GM12864 (cell line): ENCODE measurements around the gene HBA1.
"Not testable (repeated sequence)": the region's sequence is repeated elsewhere in the genome, so short reads cannot be mapped to it uniquely, and the experiment has no call there.

ENCODE experiments used
- DNase-seq: peaks from one replicate; pipeline ENCODE4 v3.0.0-alpha.2; 2011; ENCODE audit warnings: low read depth
- H3K4me3 ChIP-seq: 2 replicates; pipeline ENCODE4 v1.5.1; 2011; ENCODE audit warnings: mild to moderate bottlenecking, low read depth, low read length, control low read depth
- TF ChIP-seq, protein P1 (sequence below): IDR thresholded peaks from 2 replicates; pipeline ENCODE4 v1.5.1; 2011; ENCODE audit warnings: low read depth, mild to moderate bottlenecking, moderate library complexity, low read length, control low read depth, inconsistent platforms; ENCODE audit errors: missing control alignments

The HBA1 gene

DNA sequence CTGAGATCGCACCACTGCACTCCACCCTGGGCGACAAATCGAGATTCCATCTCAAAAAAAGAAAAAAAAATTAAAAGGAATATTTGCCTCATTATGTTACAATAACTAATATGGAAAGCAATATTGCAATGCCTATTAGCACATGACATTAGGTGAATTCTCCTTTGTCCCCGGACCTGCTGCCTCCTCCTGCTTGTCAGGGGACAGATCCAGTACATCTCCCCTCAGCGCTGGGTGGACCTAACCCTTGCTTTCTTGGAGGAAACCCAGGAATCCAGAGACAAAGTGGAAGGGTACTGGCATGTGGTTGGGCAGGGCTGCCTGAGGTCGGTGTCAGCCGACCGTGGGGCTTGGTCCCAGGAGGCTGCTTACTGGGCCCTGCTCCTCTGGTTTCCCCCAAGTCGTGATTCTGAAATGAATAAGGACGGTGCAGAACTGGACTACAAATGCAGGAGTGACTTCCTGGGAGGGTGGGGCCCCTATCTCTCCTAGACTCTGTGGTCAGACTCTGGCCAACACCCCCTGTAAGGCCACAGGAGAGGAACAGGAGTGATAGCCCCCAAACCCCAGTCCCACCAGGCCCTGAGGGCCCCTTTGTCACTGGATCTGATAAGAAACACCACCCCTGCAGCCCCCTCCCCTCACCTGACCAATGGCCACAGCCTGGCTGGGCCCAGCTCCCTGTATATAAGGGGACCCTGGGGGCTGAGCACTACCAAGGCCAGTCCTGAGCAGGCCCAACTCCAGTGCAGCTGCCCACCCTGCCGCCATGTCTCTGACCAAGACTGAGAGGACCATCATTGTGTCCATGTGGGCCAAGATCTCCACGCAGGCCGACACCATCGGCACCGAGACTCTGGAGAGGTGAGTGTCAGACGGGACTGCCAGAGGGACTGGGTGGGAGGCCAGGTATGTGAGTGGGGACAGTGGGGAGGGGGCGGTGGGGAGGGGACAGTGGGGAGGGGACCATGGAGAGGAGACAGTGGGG is 24.0 kb upstream of the HBA1 start, which contains the start of gene HBZ:
HBZ (plus strand) TSS at position 504 of the 988 bp plus-strand sequence; CDS start at position 770, 266 bp downstream.
- TF ChIP-seq, protein P1, sequence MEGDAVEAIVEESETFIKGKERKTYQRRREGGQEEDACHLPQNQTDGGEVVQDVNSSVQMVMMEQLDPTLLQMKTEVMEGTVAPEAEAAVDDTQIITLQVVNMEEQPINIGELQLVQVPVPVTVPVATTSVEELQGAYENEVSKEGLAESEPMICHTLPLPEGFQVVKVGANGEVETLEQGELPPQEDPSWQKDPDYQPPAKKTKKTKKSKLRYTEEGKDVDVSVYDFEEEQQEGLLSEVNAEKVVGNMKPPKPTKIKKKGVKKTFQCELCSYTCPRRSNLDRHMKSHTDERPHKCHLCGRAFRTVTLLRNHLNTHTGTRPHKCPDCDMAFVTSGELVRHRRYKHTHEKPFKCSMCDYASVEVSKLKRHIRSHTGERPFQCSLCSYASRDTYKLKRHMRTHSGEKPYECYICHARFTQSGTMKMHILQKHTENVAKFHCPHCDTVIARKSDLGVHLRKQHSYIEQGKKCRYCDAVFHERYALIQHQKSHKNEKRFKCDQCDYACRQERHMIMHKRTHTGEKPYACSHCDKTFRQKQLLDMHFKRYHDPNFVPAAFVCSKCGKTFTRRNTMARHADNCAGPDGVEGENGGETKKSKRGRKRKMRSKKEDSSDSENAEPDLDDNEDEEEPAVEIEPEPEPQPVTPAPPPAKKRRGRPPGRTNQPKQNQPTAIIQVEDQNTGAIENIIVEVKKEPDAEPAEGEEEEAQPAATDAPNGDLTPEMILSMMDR: no peak
- DNase-seq: no peak
- no peak within 1 kb of the TSS for H3K4me3 ChIP-seq

- not testable (repeated sequence) for DNase-seq, H3K4me3 ChIP-seq
Measured at GRCh38 chr16:153129-153521, 23.4 kb upstream of the HBA1 start.

DNA sequence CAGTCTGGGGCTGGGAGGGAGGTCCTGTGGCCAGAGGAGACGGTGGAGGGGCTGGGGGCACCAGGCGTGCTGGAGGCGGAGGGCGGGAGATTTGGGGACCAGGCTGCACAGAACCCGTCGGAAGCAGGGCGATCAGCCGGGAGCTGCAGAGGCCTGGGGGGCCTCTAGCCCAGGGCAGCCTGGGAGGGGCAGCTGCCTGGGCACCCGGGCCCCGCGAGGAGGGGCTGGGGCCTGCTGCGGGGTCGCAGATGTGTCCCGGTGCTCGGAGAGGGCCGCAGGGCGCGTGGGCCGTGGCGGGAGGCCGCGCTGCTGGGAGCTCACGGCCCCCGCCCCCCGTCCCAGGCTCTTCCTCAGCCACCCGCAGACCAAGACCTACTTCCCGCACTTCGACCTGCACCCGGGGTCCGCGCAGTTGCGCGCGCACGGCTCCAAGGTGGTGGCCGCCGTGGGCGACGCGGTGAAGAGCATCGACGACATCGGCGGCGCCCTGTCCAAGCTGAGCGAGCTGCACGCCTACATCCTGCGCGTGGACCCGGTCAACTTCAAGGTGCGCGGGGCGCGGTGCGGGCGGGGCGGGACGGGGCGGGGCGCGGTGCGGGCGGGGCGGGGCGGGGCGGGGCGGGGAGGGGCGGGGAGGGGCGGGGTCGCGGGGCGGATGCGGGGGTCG is 22.8 kb upstream of the HBA1 start:
- not testable (repeated sequence) for DNase-seq

DNA sequence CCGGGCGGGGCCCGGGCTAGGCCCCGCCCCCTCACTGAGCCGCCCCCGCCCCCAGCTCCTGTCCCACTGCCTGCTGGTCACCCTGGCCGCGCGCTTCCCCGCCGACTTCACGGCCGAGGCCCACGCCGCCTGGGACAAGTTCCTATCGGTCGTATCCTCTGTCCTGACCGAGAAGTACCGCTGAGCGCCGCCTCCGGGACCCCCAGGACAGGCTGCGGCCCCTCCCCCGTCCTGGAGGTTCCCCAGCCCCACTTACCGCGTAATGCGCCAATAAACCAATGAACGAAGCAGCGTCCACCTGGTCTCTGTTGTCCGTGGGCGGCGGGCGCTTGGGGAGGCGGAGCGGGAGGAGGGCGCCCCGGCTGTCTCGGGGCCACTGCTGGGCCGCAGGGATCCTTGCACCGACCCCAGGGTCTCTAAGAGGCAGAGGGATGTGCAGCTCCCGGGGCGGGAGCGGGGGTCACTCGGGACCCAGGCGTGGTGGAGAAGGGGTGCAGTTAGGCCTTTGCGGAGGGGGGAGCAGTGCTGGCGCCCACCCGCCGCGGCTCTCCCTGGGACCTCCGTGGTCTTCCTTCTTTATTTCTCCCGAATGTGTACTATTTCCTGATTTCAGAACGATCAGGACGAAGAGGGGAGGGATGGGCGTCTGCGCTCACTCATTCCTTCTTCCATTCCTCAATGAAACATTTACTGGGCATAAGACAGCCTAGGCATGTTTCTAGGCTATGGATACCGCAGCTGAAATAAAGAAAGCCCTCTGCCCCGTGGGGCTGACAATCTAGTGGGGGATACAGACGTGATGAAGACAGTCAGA is 22.1 kb upstream of the HBA1 start:
- TF ChIP-seq, protein P1: no peak
- H3K4me3 ChIP-seq: no peak overlapping the region; the same call in 1 of the 2 replicates
- DNase-seq: no peak

More for the DNA sequence above, 22.8 kb upstream of the HBA1 start:
- not testable (repeated sequence) for H3K4me3 ChIP-seq

DNA sequence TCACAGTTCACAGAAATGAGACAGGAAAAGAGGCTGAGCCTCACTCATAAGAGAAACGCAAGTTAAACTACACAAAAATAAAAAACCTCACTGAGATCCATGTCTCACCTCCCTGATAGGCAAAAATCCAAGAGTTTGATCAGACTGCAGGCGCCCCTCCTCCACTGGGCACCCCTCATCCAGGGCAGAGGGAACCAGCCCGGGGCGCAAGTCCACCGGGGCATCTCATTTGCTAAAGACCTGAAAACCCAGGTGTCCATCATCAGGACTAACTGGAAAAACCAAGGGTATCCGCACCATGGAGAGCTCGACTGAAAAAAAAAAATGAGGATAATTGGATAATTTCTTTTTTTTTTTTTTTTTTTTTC is 21.5 kb upstream of the HBA1 start:
- no peak overlapping the region for H3K4me3 ChIP-seq
- TF ChIP-seq, protein P1: no peak
- DNase-seq: no peak

DNA sequence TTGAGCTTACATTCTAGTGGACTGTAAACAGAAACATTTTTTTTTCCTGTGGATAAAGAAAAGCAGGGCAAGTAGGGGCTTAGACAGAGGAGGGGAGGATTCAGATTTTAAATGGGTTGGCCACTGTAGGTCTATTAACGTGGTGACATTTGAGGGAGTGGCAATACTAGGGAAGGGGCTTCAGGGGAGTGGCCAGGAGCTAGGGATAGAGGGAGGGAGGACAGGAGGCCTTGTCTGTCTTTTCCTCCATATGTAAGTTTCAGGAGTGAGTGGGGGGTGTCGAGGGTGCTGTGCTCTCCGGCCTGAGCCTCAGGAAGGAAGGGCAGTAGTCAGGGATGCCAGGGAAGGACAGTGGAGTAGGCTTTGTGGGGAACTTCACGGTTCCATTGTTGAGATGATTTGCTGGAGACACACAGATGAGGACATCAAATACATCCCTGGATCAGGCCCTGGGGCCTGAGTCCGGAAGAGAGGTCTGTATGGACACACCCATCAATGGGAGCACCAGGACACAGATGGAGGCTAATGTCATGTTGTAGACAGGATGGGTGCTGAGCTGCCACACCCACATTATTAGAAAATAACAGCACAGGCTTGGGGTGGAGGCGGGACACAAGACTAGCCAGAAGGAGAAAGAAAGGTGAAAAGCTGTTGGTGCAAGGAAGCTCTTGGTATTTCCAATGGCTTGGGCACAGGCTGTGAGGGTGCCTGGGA is 17.2 kb upstream of the HBA1 start:
- DNase-seq: no peak
- TF ChIP-seq, protein P1: no peak
- H3K4me3 ChIP-seq: no peak overlapping the region

GRCh38 chr16:160242-160641 is 16.2 kb upstream of the HBA1 start:
- H3K4me3 ChIP-seq: not testable (repeated sequence)

More at GRCh38 chr16:160242-160641, 16.2 kb upstream of the HBA1 start:
- DNase-seq: not testable (repeated sequence)
